Ovary (tissue), 9 donors: ENCODE data around the gene SPINK14. TPM values are rescaled to one million over a fixed set of nuclear protein-coding genes. Genes with fewer than 3 reads are reported as not detected.
A peak's percentile ranks its signal among the peaks of the same experiment; 100 is the strongest.

Experiments used
- DNase-seq, 5 donors: peaks; one replicate each; pipeline ENCODE4 v3.0.0-alpha.2; 2019 to 2020
- H3K27ac ChIP-seq, 2 donors: fragments of 200-600 bp; one replicate each; pipeline versions ENCODE4 v1.5.1 to v1.8.0; 2019 to 2022
- H3K27me3 ChIP-seq: fragments of 200-600 bp; one replicate; pipeline ENCODE4 v1.8.0; 2022
- H3K36me3 ChIP-seq: fragments of 200-600 bp; sonication (generic); one replicate; pipeline ENCODE4 v1.5.1; 2019
- H3K4me1 ChIP-seq: one replicate; pipeline ENCODE4 v1.8.1; 2013; ENCODE audit warnings: mild to moderate bottlenecking, moderate library complexity; ENCODE audit not compliant: insufficient read depth
- H3K4me3 ChIP-seq: fragments of 200-600 bp; sonication (generic); one replicate; pipeline ENCODE4 v1.5.1; 2017
- H3K9me3 ChIP-seq, 2 donors: fragments of 200-600 bp in 1 of 2; sonication (generic) in 1 of 2; one replicate each; pipeline versions ENCODE4 v1.5.1 to v1.8.1; 2013 to 2019; ENCODE audit warnings: mild to moderate bottlenecking in 1 of 2, moderate library complexity in 1 of 2
- EP300 ChIP-seq: sonication (generic); formaldehyde crosslinking; IDR thresholded peaks from one replicate; pipeline ENCODE4 v1.6.1; 2017; ENCODE audit warnings: antibody characterized with exemption
- POLR2A ChIP-seq: fragments of 450-650 bp; IDR thresholded peaks from one replicate; pipeline ENCODE4 v1.6.1; 2017; ENCODE audit warnings: antibody characterized with exemption, mild to moderate bottlenecking, moderate library complexity
- WGBS, 3 donors: extraction: QIAGEN DNeasy Blood & Tissue Kit in 1 of 3; methylation state at CpG; one replicate each; pipeline versions ENCODE4 v1.1.5 to v1.1.7; 2013 to 2017; 5-methylcytosine and 5-hydroxymethylcytosine counted together
- intact Hi-C, 4 donors: fragments of 100-400 bp; cut with DNase I; formaldehyde crosslinking; loops; one replicate each; pipeline versions ENCODE4 v1.11.0 to v1.15.1; 2022 to 2023
- polyA plus RNA-seq, 2 donors: library from polyadenylated mRNA; stranded (reverse); fragments of 200-250 nt in 1 of 2; fragments of 350-450 nt in 1 of 2; fragmentation: Illumina TruSeq in 1 of 2; extraction: RNeasy Lipid Tissue Mini Kit (QIAGEN cat#74804) in 1 of 2; gene quantifications; one replicate each; pipeline ENCODE4 v1.2.3, GENCODE V29; 2013 to 2014
- total RNA-seq, 7 donors: library from RNA; depleted of rRNA in 2 of 7; stranded (reverse); fragments of >200 nt in 2 of 7; fragmentation: NEBNext Ultra II Directional in 3 of 7; extraction: Animal tissue kit (Norgen Biotek cat#: 25700) in 3 of 7; gene quantifications; one replicate each; pipeline versions ENCODE4 v1.1.0 to v1.2.4, GENCODE V29; 2016 to 2023
- TF ChIP-seq, protein P1 (sequence below), 3 donors: fragments of 450-650 bp in 2 of 3; fragments of 200-600 bp in 1 of 3; IDR thresholded peaks; one replicate each; pipeline versions ENCODE4 v1.5.1 to v1.8.0; 2016 to 2022; ENCODE audit warnings: antibody characterized with exemption in 3 of 3, mild to moderate bottlenecking in 1 of 3
- donor health status: DM: no; HTN: no; CAD: no; lungs with moderate emphysema.
- donor health status: DM: no; HTN: no; CAD: no.
- donor health status: Bipolar disorder and iron deficiency.
- donor health status: DM: yes; HTN: yes; CAD: no.
- donor health status: DM: no; HTN: no; CAD: no.
- donor health status: DM: yes; HTN: yes; CAD: no.

Gene SPINK14
- total and polyA plus RNA-seq, 9 donors = not detected

DNA sequence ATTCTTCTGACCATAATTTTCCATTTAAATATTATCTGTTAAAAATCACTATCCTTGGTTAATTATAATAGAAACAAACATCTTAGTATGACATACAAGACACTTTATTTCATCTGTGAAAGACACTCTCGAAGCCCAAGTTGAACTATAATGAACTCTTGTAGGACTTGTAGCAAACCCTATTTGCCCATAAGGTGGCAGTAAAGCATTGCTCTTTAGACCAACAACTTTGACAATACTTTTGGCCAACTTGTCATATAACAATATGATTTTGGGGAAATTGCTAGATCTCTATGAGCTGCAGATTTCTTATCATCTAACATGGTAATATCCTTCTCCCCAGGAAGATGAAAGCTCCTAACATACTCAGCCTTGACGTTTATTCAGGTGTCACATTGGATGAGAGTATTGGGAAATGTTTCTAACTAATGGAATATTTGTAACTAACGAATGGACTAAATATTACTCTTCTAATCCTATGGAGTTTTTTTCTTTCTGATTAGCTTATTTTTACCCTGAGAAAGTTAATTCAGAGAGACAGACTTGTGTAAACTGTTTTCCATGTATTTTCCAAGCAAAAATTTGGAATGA lies 11.0 kb downstream of the SPINK14 start:
- no peaks in the 10 kb centered on the region for H3K4me1 ChIP-seq
- no peaks in the 10 kb centered on the region for H3K36me3 ChIP-seq
- DNase-seq = no peak
- intact Hi-C loops = loop anchor here in 1 of 4 donors (10.0 kb wide), 1 partner anchor 555 kb away; no protein-coding TSS in a partner anchor
- H3K27me3 ChIP-seq = no peaks in the 10 kb centered on the region
- WGBS, 3 donors = 32 to 34% (median 32%) methylated on average over 3 of the region's 3 CpGs
- H3K9me3 ChIP-seq = no peaks in the 10 kb centered on the region
- TF ChIP-seq, protein P1, sequence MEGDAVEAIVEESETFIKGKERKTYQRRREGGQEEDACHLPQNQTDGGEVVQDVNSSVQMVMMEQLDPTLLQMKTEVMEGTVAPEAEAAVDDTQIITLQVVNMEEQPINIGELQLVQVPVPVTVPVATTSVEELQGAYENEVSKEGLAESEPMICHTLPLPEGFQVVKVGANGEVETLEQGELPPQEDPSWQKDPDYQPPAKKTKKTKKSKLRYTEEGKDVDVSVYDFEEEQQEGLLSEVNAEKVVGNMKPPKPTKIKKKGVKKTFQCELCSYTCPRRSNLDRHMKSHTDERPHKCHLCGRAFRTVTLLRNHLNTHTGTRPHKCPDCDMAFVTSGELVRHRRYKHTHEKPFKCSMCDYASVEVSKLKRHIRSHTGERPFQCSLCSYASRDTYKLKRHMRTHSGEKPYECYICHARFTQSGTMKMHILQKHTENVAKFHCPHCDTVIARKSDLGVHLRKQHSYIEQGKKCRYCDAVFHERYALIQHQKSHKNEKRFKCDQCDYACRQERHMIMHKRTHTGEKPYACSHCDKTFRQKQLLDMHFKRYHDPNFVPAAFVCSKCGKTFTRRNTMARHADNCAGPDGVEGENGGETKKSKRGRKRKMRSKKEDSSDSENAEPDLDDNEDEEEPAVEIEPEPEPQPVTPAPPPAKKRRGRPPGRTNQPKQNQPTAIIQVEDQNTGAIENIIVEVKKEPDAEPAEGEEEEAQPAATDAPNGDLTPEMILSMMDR (IDR thresholded peaks at IDR 0.05) = peak in 2 of 3 donors; percentile 45 to 52
- TF ChIP-seq POLR2A = no peak
- H3K27ac ChIP-seq = no peak overlapping the region
- H3K4me3 ChIP-seq = no peak overlapping the region

DNA sequence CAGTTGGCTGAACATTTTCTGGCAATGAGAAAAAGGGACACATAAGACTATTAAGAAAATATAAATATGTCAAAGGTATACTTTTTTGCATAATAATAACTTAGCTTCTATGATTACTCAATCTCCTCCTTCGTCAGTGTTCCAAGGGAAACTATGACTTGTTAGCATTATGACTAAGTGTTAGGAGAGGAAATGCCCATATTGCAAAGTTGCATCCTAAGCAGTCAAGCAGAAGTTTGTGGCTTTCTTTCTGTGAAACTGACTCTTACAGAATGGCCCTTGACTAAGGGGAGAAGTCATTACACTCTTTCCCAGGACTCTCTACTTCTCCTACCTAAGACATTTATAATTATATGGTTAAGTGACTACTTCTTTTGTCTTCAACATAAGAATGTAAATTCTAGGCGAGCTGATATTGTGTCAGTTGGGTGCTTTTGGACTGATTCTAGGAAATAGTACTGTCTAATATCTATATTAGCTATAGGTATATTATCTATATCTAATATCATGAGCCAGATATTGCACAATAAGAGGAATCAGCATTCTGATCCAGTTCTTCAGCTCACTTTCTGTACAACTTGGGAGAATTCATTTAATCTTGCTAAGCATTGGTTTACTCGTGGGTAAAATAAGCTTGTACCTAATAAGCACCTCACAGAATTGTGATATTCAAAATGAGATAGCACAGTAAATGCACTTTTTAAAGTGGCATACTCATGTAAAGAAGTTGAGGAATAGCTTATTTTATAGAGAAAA lies 18.1 kb downstream of the SPINK14 start:
- H3K27me3 ChIP-seq = no peaks in the 10 kb centered on the region
- H3K4me1 ChIP-seq = no peaks in the 10 kb centered on the region
- WGBS, 3 donors = 77 to 80% (median 78%) methylated on average over 3 of the region's 3 CpGs
- intact Hi-C loops = no loop called here
- TF ChIP-seq EP300 (no peak), POLR2A (no peak)
- TF ChIP-seq, protein P1 (IDR thresholded peaks at IDR 0.05) = no peak
- no peaks in the 10 kb centered on the region for H3K36me3 ChIP-seq
- no peak overlapping the region for H3K4me3 ChIP-seq
- no peak for DNase-seq
- no peak overlapping the region for H3K27ac ChIP-seq
- no peaks in the 10 kb centered on the region for H3K9me3 ChIP-seq

DNA sequence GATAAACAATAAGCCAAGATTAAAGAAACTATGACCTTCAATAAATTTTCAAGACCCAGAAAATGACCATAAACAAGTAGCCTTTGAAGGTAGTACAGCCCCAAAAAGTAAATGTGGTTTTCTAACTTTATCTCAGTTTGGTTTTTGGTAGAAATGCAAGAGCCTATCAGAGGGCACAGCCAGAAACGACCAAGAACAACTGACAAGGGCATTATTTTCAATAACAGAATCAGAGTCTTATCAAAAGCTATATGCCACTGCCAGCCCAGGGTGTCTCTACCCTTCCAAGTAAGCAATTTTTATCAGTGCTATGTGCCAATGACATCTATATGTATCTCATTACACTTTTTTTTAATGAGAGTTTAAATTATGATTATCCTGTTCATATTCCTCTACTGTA lies 22.7 kb downstream of the SPINK14 start:
- Histone ChIP-seq H3K4me3 (no peak overlapping the region), H3K27ac (no peak overlapping the region), H3K27me3 (no peaks in the 10 kb centered on the region), H3K36me3 (no peaks in the 10 kb centered on the region), H3K4me1 (no peaks in the 10 kb centered on the region), H3K9me3 (no peaks in the 10 kb centered on the region)
- intact Hi-C loops = no loop called here
- 16 to 19% (median 19%) methylated on average over 1 of the region's 1 CpG for WGBS, 3 donors
- TF ChIP-seq EP300 (no peak), POLR2A (no peak)
- TF ChIP-seq, protein P1 (IDR thresholded peaks at IDR 0.05) = no peak
- no peak for DNase-seq

DNA sequence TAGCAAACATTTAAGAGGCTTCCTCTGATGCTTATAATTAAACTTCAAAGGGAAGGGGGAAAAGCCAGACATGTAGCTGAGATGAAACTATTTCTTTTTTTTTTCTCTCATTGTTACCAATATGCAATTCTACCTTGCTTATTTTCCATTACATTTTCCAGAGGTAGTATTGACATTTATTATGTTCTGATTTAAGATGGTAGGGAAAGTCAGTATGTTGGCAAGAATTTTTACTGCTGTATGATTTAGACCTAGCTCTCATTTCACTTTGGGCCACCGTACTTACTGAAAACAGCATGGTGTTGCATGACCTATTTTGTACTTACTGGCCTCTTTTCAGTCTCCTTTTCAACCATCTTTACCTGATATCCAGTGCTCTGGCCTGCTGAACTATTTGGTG lies 24.9 kb downstream of the SPINK14 start:
- no peaks in the 10 kb centered on the region for H3K9me3 ChIP-seq
- TF ChIP-seq EP300 = no peak
- TF ChIP-seq, protein P1 (IDR thresholded peaks at IDR 0.05) = no peak
- no peak for TF ChIP-seq POLR2A

More for the DNA sequence above, 24.9 kb downstream of the SPINK14 start:
- Histone ChIP-seq H3K4me1 (no peaks in the 10 kb centered on the region), H3K27ac (no peak overlapping the region), H3K4me3 (no peak overlapping the region), H3K27me3 (no peaks in the 10 kb centered on the region), H3K36me3 (no peaks in the 10 kb centered on the region)
- intact Hi-C loops = no loop called here
- DNase-seq = no peak
- 86 to 93% (median 93%) methylated on average over 1 of the region's 1 CpG for WGBS, 3 donors
